OCI-LY1 (cell line): ENCODE measurements around the gene OVOL2.

Experiments
- CTCF ChIP-seq: fragments of 200-600 bp; sonication (generic), shearing (Covaris generic); IDR thresholded peaks from 2 replicates; pipeline ENCODE4 v1.5.1; 2017; ENCODE audit warnings: mild to moderate bottlenecking, antibody characterized with exemption, low read length, moderate library complexity, mixed read lengths
- EZH2 ChIP-seq: fragments of 200-600 bp; sonication (generic), shearing (Covaris generic); IDR thresholded peaks from 2 replicates; pipeline ENCODE4 v1.8.0; 2017; ENCODE audit warnings: borderline replicate concordance, mixed run types, mild to moderate bottlenecking, antibody characterized with exemption, low read length, moderate library complexity, mixed read lengths

GRCh38 chr20:18032977-18033892 lies 24.5 kb downstream of the OVOL2 start:
- TF ChIP-seq CTCF, result no peak
- no peak for TF ChIP-seq EZH2
